ENCODE measurements around the gene RPS19.

DNA sequence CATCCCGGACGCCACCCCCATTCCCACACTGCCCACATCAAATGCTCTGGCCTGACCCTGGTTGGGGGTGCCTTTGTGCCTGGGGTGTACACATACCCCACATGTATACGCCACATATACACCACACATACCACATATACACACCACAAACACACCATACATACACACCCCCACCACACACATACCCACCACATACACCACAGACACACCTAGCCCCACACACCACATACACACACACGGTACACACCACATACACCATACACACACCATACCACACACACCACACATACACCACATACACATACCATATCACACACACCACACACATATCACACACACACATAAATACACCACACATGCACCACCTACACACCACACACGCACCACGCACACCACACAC is 58.0 kb downstream of the RPS19 start:
- TF ChIP-seq, protein P1, sequence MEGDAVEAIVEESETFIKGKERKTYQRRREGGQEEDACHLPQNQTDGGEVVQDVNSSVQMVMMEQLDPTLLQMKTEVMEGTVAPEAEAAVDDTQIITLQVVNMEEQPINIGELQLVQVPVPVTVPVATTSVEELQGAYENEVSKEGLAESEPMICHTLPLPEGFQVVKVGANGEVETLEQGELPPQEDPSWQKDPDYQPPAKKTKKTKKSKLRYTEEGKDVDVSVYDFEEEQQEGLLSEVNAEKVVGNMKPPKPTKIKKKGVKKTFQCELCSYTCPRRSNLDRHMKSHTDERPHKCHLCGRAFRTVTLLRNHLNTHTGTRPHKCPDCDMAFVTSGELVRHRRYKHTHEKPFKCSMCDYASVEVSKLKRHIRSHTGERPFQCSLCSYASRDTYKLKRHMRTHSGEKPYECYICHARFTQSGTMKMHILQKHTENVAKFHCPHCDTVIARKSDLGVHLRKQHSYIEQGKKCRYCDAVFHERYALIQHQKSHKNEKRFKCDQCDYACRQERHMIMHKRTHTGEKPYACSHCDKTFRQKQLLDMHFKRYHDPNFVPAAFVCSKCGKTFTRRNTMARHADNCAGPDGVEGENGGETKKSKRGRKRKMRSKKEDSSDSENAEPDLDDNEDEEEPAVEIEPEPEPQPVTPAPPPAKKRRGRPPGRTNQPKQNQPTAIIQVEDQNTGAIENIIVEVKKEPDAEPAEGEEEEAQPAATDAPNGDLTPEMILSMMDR (IDR thresholded peaks at IDR 0.05; ENCODE audit: insufficient read depth, low read depth, low read length) = no peak
- TF ChIP-seq EZH2 (IDR thresholded peaks at IDR 0.05; ENCODE audit: insufficient read depth, low read length) = no peak

Data from astrocyte (in vitro differentiated cells and primary cell).